Superior temporal gyrus (tissue), 1 donor: ENCODE data around the gene ZNF8.
A peak's percentile ranks its signal among the peaks of the same experiment; 100 is the strongest.
"Not testable (repeated sequence)": the region's sequence is repeated elsewhere in the genome, so short reads cannot be mapped to it uniquely, and the experiment has no call there.

Source experiments
- DNase-seq: peaks from one replicate; pipeline ENCODE4 v3.0.0-alpha.2; 2016; ENCODE audit errors: extremely low spot score

The ZNF8 gene

DNA sequence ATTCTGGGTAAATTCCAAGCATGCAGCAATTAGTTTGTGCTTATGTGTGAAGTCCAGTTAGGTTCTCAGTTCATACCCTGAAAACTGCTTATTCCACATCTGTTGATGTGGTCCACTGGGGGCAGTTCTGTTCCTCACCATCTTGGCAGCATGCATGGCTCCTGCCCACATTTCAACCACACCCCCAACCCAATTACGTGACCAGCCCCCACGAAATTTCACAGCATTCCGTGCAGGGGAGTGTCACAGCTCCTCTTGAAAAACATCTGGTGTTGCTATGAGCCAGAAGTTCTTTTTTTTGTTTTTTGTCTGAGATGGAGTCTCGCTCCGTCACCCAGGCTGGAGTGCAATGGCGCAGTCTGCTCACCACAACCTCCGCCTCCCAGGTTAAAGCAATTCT lies 17.3 kb downstream of the ZNF8 start:
- DNase-seq = no peak

DNA sequence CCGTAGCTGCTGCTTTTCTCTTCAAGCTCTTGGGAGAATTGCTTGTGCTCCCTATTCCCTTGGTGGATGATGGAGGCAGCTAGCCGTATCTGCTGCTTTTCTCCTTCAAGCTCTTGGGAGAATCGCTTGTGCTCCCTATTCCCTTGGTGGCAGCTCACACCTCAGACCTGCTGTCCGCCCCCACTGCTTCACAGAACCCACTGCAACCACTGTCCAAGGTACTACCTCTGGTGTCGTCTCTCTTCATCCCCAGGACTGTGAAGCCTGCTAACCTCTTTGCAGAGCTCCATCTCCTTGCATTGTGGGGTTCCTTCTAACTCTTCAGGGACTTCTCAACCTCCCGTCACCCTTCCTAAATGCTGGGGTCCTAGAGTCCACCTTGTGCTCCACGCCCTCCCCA lies 21.9 kb downstream of the ZNF8 start:
- no peak for DNase-seq

DNA sequence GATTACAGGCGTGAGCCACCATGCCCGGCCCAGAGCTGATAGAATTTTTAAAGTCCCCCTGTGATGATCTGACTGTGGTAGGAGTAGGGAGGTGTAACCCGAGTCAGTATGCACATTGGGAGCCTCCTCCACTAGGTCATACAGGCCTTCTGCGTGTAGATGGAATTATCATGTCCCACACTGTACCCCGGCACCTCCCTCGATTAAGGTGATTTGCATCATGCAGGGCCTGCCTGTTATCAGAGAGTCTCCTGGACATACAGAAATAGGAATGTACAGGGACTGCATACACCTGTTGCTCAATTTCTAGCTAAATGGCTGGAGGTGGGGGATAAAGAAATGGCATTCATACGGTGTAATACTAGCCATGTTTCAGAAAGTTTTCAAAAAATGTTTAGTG lies 25.5 kb downstream of the ZNF8 start:
- no peak for DNase-seq

DNA sequence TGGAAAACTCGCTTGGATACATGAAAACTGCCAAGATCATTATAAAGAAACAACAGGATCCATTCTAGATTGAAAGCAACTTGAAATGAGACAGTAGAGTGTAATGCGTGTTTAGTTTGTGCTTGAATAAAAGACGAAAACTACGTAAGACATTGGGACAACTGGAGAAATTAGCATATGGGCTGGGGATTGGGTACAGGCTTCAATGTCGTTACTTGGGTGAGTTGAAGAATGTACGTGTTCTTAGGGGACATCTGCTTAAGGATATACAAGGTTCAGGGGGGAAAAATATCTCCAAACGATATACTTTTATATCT lies 26.0 kb downstream of the ZNF8 start:
- no peak for DNase-seq

DNA sequence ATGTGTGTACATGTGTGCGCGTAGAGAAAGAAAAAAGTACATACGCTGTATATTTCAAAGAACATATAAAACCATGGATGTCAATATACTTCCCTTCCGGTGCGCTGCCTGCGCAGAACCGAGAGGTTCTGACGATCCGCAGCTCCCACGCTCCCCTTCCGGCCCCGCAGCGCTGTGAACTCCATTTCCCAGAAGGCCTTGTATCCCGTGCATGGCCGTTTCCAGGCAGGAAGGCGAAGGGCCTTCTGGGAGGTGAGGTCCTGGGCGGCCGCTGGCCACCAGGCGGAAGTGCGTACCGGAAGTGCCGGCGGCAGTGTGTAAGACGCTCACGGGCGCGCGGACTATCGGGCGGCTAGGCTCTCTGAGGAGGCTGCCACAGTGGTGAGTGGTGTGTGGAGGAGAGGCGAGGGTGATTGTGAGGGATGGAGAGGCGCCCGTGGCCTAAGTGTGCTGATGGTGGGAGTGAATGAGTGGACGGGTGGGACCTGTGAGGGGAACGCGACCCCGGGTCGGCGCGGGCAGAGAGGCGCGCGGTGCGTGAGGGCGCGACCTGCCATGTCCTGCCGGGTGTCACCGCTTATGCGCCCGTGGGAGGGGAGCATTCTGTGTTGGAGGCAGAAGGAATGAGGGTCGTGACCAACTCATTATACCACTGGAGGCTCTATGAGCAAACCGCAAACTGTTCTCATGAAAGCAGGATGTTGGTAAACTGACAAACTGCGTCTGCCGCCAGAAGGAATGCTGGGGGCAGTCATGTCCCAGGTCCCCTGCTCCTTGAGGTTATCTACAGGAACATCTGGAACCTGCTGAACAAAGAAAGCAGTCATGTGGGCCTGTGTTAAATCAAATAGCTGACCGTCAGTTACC lies 26.5 kb downstream of the ZNF8 start, which contains the start of gene ERVK3-1:
Gene ERVK3-1 (plus strand): TSS at position 313 of the 867 bp plus-strand sequence. CDS start 6,792 bp downstream, outside the sequence.
- DNase-seq = peak; percentile 98

DNA sequence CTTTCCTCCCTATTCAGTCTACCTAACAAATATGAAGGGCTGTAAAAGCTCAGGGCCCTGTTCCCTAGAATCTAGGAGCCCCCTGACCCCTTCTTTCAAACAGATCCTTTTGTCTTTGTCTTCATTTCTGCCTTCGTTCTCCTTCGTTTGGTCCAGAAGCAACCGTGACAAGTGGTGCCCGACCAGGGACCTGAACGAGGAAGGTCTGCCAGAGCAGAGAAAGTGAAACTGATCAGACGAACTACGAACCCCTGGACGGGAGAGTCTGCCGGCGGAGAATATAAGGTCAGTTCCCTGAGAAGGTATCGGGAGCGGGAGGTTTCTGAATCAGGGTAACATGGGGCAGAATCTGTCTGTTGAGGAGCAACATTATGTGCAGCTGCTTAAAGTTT lies 27.2 kb downstream of the ZNF8 start:
- no peak for DNase-seq

DNA sequence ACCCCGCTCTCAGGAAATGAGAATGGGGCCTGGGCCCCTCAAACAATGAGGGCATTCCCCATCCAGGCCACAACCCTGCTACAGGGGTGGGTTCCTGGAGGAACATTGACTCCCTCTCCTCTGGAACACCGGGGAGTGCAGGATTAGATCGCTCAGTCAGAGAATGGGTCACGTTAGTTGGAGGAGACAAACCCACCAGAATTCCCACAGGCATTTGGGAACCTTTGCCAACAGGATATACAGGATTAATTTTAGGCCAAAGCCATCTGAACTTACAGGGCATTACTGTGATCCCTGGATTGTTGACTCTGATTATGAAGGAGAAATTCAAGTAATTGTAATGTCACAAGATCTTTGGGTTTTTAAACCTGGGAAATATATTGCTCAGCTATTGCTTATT lies 29.0 kb downstream of the ZNF8 start:
- DNase-seq = no peak

DNA sequence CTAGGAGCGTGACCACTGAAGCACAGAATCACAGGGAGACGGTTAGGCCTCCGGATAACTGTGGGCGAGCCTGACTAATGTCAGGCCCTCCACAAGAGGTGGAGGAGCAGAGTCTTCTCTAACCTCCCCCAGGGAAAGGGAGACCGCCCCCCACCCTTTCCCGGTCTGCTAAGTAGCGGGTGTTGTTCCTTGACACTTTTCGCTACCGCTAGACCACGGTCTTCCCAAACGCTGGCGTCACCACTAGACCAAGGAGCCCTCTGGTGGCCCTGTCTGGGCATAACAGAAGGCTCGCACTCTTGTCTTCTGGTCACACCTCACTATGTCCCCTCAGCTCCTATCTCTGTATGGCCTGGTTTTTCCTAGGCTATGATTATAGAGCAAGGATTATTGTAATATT lies 31.9 kb downstream of the ZNF8 start:
- DNase-seq = not testable (repeated sequence)

DNA sequence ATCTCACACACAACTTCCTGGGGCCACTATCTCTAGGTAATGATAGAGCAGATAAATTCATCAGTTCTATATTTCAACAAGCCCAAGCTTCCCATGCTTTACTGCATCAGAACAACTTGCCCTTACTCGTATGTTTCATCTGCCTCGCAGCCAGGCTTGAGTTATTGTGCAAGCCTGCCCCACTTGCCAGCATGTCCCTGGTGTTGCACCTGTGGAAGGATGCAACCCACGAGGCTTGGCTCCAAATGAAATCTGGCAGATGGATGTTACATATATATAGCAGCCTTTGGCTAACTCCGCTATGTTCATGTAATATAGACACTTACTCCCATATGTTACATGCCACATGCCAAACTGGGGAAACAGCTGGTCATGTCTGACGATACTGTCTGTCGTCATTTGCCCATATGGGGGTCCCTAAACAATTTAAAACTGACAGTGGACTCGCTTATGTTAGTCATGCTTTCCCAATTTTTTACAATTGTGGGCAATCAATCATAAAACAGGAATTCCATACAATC lies 32.6 kb downstream of the ZNF8 start:
- DNase-seq = peak; percentile 40

DNA sequence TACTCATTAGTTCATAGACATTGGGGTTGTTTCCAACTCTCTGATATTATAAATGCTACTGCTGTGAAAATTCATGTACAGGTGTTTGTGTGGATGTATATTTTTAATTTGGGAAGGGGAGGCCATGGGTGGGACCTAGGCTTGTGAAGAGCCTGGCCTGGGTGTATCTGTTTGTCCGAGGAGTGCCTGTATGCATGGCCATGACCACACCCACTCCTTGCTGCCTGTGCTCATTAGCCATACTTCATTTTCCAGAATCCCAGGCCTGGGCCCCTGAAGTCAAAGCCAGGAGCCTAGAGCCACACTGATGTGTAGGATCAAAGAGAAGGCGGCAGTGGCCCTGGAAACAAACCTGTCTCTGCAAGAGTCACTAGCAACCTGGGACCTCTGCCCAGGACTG lies 36.8 kb downstream of the ZNF8 start:
- no peak for DNase-seq

DNA sequence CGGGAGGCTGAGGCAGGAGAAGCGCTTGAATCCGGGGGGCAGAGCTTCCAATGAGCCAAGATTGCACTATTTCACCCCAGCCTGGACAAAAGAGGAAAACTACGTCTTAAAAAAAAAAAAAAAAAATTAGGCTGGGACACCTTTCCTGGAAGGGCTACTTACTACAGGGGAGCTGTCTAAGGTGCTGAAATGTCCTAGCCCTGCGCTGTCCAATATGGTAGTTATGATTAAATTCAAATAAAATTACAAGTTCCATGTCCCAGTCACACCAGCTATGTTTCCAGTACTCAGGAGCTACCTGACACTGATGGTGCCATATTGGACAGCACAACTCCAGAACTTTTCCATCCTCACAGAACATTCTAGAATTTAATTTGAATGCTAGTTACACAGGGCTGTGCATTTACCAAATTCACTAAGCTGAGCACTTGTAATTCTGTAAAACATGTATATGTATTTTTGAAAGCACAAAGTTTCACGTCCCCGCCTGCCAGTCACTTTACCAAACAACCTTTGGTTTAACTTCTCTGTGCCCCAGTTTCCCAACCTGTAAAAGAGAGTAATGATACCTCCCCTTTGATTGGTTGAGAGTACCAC lies 38.8 kb downstream of the ZNF8 start:
- no peak for DNase-seq

DNA sequence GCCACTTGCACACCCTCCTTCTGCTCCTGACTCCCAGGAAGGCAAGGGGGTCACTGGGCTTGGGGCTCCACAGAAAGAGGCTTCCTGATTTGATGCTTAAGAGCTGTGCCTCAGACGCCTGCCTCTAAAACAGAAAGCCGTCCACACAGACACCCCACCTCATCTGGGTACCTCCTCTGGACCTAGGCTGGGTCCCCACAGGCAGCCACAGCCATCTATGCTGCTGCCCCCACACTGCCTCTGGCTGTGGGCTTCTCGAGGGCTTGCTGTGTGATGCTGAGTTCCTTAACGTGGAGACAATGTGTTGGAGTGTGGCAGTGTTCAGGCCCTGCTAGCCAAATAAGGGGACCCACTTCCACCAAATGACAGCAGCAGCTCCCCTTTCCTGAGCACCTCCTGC lies 39.5 kb downstream of the ZNF8 start:
- DNase-seq = no peak

DNA sequence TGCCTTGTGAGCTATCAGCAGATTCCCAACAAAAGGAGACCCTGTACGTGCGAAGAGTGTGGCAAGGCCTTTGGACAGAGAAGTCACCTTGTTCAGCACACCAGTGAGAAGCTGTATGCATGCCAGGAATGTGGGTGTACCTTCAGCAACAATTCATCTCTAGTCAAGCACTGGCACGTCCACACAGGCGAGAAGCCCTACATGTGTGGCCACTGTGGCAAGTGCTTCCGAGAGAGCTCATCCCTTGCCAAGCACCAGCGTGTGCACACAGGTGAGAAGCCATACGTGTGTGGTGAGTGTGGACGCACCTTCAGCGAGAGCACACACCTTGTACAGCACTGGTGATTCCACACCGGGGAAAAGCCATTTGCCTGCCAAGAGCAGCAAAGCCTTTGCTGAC lies 40.5 kb downstream of the ZNF8 start:
- DNase-seq = peak; percentile 13

DNA sequence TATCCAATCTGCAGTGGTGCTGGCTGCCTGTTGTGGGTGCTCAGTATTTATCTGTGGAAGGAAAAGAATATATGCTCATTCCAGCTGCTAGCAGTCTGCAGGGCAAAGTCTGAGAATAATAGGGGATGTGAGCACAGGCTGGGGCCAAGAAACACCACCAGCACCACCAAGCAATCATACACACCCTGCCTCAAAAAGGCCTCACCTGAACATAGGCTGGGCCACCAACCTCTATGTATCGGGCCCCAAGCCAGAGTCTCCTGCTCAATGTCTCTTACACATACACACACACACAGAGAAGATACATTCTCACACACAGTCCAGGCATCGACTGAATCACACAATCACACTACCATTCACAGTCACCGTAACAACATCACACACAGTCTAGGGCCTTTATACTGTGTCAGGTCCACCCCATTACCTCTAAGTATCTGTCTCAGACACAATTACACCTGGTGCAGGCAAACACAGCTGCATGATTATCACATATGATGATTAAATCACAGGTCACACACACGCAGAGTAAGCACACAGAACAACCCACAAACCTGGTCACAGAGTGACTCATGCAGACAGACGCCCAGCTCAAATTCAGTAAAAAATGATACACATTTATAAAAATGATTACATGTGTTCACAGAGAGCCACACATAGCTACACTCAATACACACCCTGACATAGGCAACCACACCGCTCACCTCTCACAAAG lies 46.7 kb downstream of the ZNF8 start:
- DNase-seq = no peak

DNA sequence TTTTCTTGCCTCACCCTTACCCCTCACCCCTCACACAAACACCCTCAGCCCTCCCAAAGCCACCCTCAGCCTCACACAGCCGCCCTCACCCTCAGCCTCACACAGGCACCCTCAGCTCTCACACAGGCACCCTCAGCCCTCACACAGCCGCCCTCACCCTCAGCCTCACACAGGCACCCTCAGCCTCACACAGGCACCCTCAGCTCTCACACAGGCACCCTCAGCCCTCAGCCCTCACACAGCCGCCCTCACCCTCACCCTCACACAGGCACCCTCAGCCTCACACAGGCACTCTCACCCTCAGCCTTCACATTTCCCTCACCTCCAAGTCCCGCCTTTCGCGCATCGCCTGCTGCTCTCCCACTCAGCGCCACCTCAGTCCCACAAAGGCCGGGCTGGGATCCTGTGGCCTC lies 47.8 kb downstream of the ZNF8 start:
- DNase-seq = no peak

DNA sequence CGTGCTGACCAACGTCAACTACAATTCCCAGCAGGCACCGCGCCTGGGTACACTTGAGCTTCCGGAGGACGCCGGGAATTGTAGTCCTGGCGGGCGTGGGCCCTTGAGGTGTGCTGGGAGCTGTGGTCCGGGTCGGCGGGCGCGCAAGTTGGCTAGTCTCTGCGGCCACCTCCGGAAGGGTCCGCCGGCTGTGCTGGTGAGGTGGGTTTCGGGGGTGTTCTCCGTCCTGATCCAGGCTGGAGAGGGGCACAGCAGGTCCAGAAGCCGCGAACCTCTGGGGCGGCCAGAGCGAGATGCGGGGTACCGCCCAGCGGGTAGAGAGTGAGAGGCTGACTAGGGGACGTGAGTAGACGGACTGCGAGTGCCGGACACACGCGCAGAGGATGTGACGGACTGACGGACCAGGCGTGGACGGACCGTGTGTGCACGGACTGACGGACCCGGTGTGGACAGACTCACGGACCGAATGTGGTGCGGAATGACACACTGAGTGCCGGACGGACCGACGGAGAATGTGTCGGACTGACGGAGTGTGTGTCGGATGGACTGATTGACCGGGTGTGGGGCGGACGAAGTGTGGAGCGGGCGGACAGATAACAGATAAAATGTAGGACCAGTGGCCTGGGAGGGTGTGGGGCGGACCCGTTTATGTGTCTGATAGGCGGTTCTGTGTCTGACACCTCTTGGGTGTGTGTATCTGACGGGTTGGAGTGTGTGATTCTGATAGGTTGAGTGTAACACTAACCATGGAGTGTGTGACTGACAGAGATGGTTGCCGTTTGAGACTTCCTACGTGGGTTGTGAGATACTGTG lies 48.4 kb downstream of the ZNF8 start, which contains the start of gene ZSCAN22:
Gene ZSCAN22 (plus strand): TSS at position 81 of the 813 bp plus-strand sequence. CDS start 7,809 bp downstream, outside the sequence.
- DNase-seq = peak; percentile 99

DNA sequence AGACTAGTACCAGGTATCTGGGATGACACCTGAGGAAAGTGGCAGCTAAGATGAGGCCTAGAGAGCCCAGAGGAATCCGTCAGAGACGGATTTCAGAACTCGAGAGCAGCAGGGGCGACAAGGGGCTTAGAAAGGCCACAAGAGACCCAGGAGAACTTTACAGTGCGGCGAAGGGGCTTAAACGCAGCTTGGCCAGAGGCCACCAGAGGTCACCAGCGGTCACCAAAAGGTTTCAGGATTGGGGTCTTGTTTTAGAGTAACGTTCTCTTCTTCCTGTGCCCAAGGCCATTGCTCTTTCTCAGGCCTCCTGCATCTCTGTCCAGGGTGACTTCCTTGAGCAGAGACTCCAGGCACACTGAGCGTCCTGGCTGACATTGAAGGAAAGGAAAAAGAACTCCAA lies 50.2 kb downstream of the ZNF8 start:
- DNase-seq = no peak

DNA sequence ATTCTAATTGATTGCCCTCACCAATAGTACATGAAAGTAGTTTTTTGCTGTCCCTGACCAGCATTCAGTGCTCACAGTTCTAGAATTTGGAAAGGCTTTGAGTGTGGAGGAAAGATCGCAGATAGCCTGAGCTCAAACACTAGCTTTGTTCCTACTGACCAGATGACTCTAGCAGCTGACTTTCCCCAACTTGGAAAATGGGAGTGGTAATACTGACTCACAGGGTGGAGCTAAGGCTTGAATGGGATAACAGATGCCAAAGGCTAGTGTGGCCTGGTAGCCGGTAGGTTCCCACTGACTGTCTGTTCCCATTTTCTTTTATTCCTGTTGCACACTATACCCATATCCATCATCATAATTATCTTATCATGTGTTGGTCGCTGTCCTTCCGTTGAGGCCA lies 51.7 kb downstream of the ZNF8 start:
- peak; percentile 97 for DNase-seq

DNA sequence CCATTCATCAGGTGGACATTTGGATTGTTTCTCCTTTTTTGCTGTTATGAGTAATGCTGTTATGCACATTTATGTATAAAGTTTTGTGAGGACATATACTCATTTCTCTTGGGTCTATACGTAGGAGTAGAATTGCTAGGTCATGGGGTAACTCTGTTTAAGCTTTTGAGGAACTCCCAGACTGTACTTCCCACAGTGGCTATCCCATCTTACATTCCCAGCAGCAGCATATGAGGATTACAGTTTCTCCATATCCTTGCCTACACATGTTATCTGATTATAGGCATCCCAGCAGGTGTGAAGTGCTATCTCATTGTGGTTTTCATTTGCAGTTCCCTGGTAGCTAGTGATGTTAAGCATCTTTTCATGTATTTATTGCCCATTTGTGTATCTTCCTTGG lies 53.9 kb downstream of the ZNF8 start:
- DNase-seq = no peak

DNA sequence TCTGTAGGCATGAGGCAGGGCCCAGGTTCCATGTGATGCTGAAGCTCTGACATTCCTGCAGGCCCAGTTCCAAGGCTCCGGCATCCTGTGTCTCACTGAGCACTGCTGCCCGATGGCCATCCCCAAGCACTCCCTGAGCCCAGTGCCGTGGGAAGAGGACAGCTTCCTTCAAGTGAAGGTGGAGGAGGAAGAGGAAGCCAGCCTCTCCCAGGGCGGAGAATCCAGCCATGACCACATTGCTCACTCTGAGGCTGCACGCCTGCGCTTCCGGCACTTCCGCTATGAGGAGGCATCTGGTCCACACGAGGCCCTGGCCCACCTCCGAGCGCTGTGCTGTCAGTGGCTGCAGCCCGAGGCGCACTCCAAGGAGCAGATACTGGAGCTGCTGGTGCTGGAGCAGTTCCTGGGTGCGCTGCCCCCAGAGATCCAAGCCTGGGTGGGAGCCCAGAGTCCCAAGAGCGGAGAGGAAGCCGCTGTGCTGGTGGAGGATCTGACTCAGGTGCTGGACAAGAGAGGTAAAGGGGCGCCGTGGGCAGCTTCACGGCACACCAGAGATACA lies 56.0 kb downstream of the ZNF8 start:
- no peak for DNase-seq

DNA sequence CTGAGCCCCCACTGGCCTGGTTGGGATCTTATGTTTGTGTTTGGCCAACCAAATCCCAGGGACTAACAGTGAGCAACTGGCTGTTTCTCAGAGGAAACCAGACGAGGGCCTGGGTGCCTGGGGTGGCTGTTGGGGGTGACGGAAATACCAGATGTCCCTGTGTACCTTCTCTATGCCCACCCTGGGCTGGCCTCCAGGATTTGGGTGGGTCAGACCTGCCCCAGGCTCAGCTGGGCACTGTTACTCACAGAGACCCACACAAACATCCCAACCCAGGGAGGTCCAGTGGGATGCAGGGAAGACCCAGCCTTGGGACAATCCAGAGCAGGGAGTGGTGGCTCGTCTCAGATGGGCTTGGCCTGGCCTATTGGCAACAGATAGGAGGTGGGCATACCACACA lies 56.9 kb downstream of the ZNF8 start:
- no peak for DNase-seq
